Mesenteric fat pad (tissue), 1 donor: ENCODE results near the gene TNFRSF6B. TPM values are rescaled to one million over a fixed set of nuclear protein-coding genes. Genes with fewer than 3 reads are reported as not detected.
"Not testable (repeated sequence)": the region's sequence is repeated elsewhere in the genome, so short reads cannot be mapped to it uniquely, and the experiment has no call there.

Source experiments
- DNase-seq: peaks from one replicate; pipeline ENCODE4 v3.0.0-alpha.2; 2020; ENCODE audit warnings: low spot score
- total RNA-seq: library from RNA; stranded (reverse); fragmentation: NEBNext Ultra II Directional; extraction: Animal tissue kit (Norgen Biotek cat#: 25700); gene quantifications from one replicate; pipeline ENCODE4 v1.2.1, GENCODE V29; 2021
- donor health status: DM: yes; HTN: yes; CAD: no.

TNFRSF6B gene
- total RNA-seq, 1 donor from 2014 or later = 4.7 TPM

DNA sequence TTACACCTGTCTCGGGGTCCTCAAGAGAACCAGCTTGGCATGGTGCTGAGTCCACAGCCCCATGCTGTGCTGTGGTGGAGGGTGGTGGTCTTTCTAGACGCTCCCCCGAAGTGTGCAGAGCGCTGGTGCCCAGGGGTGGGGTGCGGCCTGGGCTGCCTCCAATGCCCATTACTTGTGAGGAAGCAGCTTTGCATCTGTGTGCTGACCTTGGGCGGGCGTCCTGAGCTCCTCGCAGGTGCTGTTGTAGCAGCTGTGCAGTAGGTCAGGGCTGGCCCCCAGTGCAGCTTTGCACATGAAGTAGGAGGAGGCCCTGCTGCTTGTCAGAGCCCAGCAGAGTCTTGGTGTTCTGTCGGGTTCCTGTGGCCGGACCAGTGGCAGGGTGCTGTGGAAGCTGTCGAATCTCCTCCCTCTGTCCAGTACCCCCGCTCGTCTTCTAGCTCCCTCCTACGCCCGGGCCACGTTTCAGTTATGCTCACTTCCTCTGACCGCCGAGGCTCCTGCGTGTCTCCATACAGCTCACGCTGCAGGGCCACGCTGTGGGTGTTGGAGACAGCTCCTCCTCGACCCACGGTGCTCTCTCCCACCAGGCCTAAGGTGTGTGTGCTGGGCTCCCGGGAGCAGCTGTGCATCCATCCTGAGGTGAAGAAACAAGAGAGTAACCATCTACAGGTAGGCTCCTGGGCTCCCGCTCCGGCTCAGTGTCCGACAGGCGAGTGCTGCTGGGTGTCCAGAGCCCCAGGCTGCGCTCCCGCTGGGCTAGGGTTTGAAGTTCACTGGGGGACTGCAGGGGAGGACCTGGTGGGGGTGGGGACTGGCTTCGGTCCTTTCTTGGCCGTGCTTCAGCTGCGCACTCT is 34.3 kb upstream of the TNFRSF6B start:
- DNase-seq = no peak

DNA sequence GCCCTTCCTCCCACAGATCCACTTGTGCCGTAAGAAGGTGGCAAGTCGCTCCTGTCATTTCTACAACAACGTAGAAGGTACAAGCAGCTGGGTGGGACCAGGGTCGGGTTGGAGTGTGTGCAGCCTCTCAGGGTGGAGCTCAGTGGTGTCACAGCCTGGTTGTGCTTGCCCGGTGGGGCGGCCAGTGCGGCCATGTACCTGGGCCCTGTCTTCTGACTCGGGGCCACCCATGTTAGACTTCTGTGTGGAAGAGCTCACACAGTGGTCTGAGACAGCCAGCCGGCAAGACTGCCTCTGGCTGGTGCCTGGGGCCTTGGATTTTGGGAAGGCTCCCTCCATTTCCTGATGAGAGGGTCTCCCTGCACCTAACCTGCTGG is 33.7 kb upstream of the TNFRSF6B start:
- DNase-seq = no peak

DNA sequence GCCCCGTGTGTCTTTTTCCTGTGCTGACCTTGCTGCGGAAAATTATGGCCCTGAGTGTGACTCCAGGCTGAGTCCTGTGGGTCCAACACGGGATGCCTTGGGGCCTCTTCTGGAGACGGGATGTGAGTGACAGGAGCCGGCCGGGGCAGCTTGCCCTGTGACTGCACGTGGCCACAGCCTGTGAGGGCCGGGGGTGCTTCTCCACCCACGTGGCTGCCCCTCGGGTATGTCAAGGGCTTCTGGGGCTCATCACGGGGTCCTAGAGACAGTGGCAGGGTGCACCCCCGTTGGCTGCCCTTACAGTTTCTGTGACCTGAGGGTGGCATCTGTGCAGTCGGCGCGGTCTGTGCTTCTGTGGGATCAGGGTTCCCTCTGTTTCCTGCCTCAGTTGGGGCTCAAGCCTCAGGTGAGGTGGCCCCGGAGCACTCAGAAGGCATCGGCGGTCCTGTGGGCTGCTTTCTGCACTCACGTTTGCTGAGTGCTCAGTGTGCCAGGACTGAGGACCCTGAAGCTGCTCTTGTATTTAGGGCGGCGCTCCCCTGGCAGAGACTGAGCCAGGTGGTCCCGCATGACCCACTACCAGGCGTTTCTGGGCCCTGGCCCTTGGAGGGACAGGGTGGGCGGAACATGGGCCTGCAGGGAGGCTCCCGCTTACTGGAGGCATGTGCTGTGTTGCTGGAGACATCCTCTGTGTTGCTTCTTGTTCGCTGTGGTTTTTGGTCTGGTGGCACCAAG is 33.0 kb upstream of the TNFRSF6B start:
- DNase-seq = no peak

DNA sequence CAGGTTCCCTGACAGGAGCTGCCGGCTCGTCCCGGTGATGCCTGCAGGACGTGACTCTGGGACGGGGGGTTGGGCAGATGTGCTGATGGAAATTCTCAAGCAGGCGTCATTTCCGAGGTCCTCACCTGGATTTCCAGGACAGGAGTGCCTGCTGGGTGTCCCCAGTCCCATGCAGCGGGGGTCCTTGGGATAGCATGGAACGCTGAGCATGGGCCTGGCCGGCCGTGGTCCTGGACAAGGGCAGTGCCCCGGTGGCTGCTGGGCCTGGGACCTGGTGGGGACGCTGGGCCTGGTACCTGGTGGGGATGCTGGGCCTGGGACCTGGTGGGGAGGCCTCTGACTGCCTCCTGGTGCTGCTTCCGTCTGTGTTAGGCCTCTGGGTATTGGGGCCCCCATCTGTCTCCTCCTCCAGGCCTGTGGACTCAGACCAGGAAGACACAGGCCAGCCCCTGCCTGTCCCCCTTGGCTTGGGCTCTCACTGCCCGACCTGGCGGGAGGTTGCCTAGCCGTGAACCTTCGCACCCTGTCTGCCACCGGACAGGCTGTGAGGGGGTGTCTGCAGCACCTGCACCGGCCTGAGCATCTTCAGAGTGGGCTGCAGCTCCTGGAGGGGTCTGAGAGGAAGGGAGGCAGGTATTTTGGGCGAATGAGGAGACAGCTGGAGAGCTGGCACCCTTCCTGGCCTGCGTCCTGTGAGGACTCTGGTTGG is 32.2 kb upstream of the TNFRSF6B start:
- no peak for DNase-seq

DNA sequence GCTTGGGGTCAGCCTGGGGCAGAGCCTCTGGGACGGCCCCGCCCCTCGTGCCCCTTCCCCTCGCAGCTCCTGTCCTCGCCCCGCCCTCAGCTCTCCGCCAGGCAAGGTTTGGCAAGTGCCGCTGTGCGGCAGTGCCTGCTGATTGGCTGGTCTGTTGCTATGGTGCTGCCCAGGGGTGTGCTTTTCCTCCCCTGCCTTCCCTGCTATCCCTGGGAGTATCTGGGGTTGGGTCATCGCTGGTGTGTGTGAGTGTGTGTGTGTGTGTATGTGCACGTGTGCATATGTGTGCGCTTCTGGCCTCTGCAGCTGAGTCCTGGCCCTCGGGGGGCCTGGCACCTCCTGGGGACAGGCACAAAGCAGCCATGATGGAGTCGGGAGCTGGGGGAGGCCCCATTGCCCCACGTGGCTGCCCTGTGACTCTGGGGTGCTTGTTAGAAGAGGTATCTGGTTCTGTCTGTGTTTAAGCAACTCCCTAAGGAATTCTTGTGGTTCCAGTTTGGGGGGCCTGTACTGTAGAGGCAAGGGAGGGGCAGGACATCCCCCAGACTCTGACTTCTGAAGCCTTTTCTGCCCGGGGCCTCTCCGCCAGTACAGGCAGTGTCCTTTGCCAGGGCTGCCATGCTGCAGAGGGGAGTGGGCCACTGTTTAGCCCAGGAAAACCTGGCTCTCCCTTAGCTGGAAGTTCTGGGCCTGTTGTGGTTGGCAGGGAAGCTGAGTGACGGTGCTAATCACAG is 31.4 kb upstream of the TNFRSF6B start:
- DNase-seq = no peak

DNA sequence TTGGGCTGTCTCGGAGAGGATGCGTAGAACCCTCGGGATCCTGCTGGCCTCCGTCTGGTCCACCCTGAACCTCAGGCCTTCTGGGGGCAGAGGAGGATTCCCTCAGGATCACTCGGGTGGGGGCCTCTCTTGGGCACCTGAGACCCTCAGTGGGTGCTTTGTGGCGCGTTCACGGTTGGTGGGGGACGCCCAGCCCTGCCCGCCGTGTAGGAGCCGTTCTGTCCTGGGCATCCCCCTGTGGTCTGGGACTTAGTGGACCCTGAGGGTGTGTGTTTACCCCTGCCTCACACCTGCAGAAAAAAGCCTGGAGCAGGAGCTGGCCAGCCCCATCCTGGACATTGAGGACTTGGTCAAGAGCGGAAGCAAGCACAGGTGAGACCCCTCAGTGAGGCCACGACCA is 30.7 kb upstream of the TNFRSF6B start:
- no peak for DNase-seq

DNA sequence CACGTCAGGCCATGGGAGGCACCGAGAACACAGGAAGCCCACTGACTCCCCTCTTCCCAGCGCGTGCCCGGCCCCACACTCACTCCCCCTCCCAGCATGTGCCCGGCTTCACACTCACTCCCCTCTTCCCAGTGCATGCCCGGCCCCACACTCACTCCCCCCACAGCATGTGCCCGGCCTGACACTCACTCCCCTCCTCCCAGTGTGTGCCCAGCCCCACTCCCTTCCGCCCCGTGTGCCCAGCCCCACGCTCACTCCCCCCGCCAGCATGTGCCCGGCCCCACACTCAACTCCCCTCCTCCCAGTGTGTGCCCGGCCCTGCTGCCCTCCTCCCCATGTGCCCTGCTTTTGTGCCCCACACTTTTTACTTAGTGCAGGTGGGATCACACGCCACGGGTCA is 28.6 kb upstream of the TNFRSF6B start:
- no peak for DNase-seq

DNA sequence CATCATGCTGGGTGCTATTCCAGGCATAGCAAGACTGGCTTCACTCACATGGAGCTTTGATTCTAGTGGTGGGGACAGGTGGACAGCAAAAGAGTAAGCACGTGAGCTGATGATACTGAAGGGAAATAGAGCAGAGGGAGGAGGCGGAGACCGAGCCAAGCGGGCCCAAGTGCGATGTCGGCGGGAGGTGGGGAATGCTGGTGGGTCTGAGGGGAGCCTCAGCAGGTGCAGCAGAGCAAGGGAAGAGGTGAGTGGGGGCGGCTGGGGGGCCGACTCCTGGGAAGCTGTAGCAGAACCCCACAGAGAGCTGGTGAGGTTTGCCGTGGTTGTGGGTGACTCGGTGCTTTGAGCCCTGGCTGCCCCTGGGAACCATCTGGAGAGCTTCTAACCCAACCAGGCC is 28.1 kb upstream of the TNFRSF6B start:
- no peak for DNase-seq

DNA sequence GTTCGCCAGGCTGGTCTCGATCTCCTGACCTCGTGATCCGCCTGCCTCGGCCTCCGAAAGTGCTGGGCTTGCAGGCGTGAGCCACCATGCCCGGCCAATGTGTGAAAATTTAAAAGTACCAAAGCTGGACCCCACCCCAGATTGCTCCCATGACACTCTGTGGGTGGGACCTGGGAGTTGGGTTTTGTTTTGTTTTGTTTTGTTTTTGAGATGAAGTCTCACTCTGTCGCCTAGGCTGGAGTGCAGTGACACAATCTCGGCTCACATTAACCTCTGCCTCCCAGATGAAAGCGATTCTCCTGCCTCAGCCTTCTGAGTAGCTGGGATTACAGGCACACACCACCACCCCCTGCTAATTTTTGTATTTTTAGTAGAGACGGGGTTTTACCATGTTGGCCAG is 24.8 kb upstream of the TNFRSF6B start:
- not testable (repeated sequence) for DNase-seq

DNA sequence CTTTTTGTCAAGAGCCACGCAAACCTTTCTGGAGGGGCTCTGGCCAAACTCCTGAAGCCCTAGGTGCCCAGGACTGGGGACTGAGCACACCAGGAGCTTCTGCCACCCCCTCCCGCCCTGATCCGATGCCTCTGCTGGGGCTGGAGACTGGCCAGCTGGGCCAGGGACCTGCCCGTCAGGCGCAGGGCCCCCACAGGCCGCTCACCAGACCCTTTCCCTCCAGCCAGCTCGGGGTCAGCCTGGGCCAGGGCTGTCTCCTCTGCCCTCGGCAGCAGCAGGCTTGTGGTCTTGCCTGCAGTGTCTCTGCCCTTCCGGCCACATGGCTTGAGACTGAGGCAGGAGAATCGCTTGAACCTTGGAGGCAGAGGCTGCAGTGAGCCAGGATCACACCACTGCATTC is 23.8 kb upstream of the TNFRSF6B start:
- DNase-seq = no peak

DNA sequence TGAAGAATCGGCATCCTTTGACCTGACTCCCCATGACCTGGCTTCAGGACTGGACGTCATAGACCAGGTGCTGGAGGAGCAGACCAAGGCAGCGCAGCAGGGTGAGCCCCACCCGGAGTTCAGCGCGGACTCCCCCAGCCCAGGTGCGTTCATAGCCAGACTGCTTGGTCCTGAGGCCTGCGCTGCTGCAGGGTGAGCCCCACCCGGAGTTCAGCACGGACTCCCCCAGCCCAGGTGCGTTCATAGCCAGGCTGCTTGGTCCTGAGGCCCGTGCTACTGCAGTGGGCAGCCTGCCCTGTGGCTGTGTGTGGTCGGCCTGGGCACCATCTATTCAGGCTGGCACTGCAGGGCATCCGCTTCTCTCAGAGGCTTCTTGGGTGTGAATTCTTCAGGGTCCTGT is 22.5 kb upstream of the TNFRSF6B start:
- no peak for DNase-seq

DNA sequence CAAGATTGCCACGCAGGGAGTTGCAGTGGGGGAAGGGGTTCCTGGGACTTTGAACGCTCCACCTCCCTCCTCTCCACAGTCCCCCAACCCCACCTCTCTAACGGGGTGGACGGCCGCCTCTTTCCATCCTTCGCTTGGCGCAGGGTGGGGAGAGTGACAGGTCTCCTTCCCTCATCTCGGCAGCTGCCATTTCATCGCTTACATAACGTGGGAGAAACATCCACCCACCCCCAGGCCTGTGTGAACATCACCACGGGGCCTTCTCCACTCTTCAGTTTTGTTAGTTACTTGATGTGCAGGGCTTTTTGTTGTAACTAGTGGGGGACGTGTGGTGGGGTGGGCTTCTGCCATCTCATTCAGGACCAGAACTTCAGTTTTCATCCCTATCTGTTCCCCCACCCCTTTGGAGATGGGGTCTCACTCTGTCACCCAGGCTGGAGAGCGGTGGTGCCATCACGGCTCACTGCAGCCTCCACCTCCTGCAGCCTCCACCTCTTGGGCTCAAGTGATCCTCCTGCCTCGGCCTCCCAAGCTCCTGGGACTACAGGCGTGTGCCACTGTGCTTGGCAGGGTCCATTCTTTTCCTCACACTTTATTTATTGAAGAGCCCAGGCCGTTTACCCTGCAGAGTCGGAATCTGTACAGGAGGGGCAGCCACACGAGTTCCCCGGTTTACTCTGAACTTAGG is 20.6 kb upstream of the TNFRSF6B start:
- no peak for DNase-seq

DNA sequence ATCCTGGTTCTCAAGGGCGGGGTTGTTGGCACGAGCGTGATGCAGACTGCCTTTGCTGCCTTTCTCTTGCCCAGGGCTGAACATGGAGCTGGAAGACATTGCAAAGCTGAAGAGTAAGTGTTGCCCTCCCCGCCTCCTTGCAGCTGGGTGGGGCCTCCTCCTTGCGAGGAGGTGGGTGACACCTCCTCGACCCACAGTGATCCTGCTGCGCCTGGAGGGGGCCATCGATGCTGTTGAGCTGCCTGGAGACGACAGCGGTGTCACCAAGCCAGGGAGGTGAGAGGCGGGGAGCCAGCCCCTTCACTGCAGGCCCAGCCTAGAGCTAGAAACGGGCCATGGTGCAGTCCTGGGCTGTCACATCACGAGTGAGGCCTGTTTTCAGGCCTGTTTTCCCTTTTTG is 18.4 kb upstream of the TNFRSF6B start:
- no peak for DNase-seq

DNA sequence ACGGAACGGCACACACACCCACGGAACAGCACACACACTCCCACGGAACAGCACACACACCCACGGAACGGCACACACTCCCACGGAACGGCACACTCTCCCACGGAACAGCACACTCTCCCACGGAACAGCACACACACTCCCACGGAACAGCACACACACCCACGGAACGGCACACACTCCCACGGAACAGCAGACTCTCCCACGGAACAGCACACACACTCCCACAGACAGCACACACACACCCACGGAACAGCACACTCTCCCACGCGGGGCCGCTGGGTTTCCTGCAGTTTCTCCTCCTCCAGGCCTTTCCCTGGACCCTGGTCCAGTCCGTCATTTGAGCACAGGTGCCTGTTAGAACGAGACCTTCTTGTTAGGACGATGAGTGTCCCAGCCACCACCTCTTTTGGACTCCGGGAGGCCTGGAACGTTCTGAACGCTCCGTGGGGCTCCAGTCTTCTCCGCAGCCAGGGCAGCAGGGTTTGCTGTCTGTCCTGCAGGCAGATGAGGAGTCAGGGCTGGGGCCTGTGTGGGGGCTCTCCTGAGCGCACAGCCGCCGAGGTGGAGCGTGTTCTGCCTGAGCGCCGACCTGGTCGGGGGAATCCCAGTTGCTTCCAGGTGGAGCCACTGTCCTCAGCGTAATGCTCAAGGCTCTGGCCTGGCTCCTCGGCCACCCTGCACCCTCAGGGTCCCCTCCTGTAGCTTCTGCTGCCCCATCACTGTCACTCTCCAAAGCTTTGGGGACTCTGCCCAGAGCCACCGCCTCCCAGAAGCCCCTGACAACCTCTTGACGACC is 17.6 kb upstream of the TNFRSF6B start:
- no peak for DNase-seq

DNA sequence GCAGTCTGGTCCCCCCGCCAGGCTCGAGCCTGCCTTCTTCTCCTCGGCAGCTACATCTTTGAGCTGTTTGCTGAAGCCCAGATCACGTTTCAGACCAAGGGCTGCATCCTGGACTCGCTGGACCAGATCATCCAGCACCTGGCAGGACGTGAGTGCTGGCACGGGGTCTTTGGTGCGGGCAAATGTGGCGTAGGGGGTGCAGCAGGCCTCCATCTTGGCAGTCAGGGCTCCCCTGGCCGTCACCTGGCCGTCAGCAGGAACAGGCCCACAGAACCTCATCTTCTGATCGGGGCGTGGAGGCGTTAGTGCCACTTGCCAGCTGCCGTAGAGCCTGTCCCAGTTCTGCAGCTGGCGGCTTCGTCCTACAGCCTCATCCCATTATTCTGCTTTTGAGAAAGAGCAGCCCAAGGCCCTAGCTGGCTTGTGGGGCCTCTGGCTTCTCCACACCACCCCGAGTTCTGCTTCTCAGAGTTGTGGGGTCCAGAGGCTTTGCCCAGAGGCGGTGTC is 16.6 kb upstream of the TNFRSF6B start:
- DNase-seq = no peak

DNA sequence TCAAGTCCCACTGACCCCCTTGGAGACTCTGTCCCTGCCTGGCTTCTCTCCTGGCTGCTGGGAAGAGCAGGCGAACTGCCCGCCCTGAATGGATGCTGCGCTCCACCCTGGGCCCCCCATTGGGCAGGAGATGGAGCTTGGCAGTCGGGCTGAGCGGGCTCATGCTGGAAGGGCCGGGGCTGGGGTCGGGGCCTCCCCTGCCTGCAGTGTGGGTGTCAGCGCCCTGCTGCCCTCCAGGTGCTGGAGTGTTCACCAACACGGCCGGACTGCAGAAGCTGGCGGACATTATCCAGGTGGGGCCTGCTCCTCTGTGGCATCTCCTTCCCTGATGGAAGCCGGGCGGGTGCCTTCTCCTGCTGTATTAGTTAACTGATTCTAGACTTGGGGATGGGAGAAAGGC is 16.0 kb upstream of the TNFRSF6B start:
- no peak for DNase-seq

DNA sequence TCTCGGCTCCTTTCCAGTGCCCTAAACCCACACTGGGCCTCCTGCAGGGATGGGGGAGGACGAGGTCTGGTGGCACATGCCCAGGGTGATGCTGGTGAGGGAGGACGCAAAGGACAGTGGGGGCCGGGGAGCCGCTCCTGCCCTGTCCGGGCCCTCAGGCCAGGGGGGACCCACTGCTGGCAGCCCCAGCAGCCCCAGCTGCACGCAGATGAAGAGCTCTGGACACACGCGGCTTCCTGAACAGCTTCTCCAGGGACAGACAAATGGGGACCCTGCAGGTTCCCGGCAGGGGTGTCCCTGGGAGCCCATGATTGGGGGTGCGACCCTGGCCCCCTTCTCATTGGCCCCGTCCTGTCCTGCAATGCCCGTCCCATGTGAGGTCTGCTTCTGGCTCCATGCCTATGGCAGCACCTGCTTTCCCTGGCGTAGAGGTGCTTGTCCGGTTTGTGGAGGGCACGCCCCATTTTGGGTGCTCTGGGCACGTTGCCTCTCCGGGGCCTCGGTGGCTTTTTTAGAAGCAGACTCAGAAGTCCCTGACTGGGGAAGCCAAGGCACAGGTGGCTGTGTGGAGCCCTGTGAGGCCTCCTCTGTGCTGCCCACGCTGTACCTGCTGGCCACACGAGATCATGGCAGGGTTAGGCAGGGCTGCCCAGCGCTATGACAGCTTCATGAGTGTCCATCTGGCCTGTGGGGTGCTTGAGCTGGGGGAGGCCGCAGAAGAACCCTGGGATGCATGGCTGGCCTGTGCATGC is 15.4 kb upstream of the TNFRSF6B start:
- no peak for DNase-seq

DNA sequence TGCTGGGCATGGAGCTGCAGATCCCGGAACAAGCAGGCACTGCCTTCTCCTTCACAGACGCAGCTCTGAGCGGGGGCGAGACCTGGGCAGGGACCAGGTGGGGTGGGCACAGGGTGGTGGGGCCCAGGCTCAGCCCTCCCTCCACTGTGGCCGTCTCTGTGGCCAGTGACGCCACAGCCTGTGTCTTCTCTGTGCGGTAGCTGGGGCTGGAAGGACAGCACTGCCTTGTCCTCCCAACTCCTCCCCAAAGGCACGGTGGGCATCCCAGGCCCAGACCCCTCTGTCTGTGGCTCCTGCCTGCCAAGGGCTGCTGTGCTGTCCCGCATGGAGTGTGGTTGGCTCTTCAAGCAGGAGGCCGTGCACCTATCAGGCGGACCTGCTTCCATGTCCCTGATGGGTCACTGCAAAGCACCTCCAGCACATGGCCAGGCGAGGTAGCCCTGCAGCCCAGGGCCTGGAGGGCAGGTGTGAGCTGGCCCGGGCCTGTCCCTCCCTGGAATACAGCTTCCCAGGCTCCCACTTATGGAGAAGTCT is 14.8 kb upstream of the TNFRSF6B start:
- no peak for DNase-seq
